ENCODE measurements around the gene NPHS1. TPM values are rescaled to one million over a fixed set of nuclear protein-coding genes. Genes with fewer than 3 reads are reported as not detected.

NPHS1 gene
- total and polyA plus RNA-seq, 2 of the 8 experiments (the other 6 are each of a cell fraction or from before 2014, with no cell fraction given) = 1.3 to 1.4 TPM

- H4K91ac ChIP-seq (replicated peaks; ENCODE audit: insufficient read length, low read length) = no peak overlapping the region
- WGBS, 2 experiments (ENCODE audit: extremely low coverage in 1 of 2, insufficient coverage in 1 of 2, insufficient read length in 1 of 2, insufficient replicate concordance in 2 of 2, low coverage in 1 of 2, low lambda C conversion rate in 2 of 2, missing lambda C conversion rate in 1 of 2) = 75 to 100% methylated on average over 1 to 3 of the region's 3 CpGs
- H2BK5ac ChIP-seq (ENCODE audit: low read depth, low read length) = no peak overlapping the region
- no peak overlapping the region for H2BK20ac ChIP-seq (ENCODE audit: low read length)
- DNase-seq (ENCODE audit: low read depth in 1 of 2, low spot score in 2 of 2) (no peak), FAIRE-seq (no peak)
- H2AK5ac ChIP-seq (ENCODE audit: low read depth, low read length) = no peak overlapping the region
- peaks cover 0 to 3% (median 0%) of the 10 kb centered on the region in 4 experiments; a peak in 2 of 7 replicates for H3K27me3 ChIP-seq (replicated peaks in 1 of 4; ENCODE audit: control insufficient read depth in 3 of 4, extremely low read depth in 1 of 4, insufficient read depth in 3 of 4, low read length in 3 of 4)
- no peak overlapping the region for H2BK120ac ChIP-seq (replicated peaks; ENCODE audit: low read depth, low read length)
- 0 out of 2 replicates have a peak overlapping the region, but pooled peaks have one; percentile 53 for H2BK15ac ChIP-seq (ENCODE audit: low read length)
- no peak overlapping the region for H3K14ac ChIP-seq (ENCODE audit: insufficient read length)
- H3K56ac ChIP-seq (replicated peaks; ENCODE audit: insufficient read length, low read depth, low read length) = no peak overlapping the region
- H4K20me1 ChIP-seq (replicated peaks in 1 of 2; ENCODE audit: control insufficient read depth in 1 of 2, insufficient read depth in 2 of 2, low read length in 2 of 2) = no peaks in the 10 kb centered on the region
- ChIA-PET CTCF (ENCODE audit: partially characterized antibody) (interaction anchor here (0.5 to 2.2 kb wide), 11 partner anchors 10 to 117 kb away, joined by 3 to 13 read pairs (median 5); no protein-coding TSS in a partner anchor), POLR2A (ENCODE audit: partially characterized antibody) (no interaction called here)
- H3K9ac ChIP-seq (replicated peaks in 1 of 4; ENCODE audit: extremely low read depth in 1 of 4, low read depth in 3 of 4, low read length in 3 of 4) = no peak overlapping the region
- no peak overlapping the region for H3K4me2 ChIP-seq (ENCODE audit: insufficient read depth in 1 of 2, low read depth in 2 of 2, low read length in 2 of 2)
- H3K4ac ChIP-seq (replicated peaks; ENCODE audit: insufficient read length, low read depth, low read length) = no peak overlapping the region
- TF ChIP-seq KDM4A (IDR thresholded peaks at IDR 0.05; ENCODE audit: low read depth, low read length, severe bottlenecking) = no peak
- TF ChIP-seq TAF1 (IDR thresholded peaks at IDR 0.05; ENCODE audit: low read depth, low read length) = no peak
- no peak for TF ChIP-seq TAF7 (optimal IDR thresholded peaks at IDR 0.05; ENCODE audit: borderline replicate concordance, low read depth, low read length)
- TF ChIP-seq BACH1 (IDR thresholded peaks at IDR 0.05; ENCODE audit: low read length) = no peak
- TF ChIP-seq E2F6 (IDR thresholded peaks at IDR 0.05) = no peak
- TF ChIP-seq NRF1 (IDR thresholded peaks at IDR 0.05; ENCODE audit: low read depth, low read length) = no peak
- TF ChIP-seq YY1 (IDR thresholded peaks at IDR 0.05; ENCODE audit: low read depth, low read length) = no peak
- no peak for TF ChIP-seq RXRA (IDR thresholded peaks at IDR 0.05; ENCODE audit: insufficient read depth, low read depth, low read length)
- TF ChIP-seq NANOG (IDR thresholded peaks at IDR 0.05; ENCODE audit: insufficient read depth, low read depth, low read length, poor library complexity, severe bottlenecking) = no peak
- TF ChIP-seq CHD1 (IDR thresholded peaks at IDR 0.05; ENCODE audit: low read depth, low read length) = no peak
- no peak for TF ChIP-seq CEBPB (IDR thresholded peaks at IDR 0.05; ENCODE audit: low read depth, low read length)
- no peaks in the 10 kb centered on the region for H3K23me2 ChIP-seq (ENCODE audit: low read depth, low read length)
- H3K79me2 ChIP-seq (ENCODE audit: control insufficient read depth in 1 of 2, insufficient read depth in 2 of 2, low read length in 2 of 2) = no peaks in the 10 kb centered on the region
- H3K27ac ChIP-seq (ENCODE audit: low read depth, low read length) = no peak overlapping the region
- H3K18ac ChIP-seq (ENCODE audit: extremely low read depth, low read length) = no peak overlapping the region
- H3K36me3 ChIP-seq (ENCODE audit: control insufficient read depth in 2 of 4, insufficient read depth in 4 of 4, low read length in 3 of 4) = no peaks in the 10 kb centered on the region
- H3K4me3 ChIP-seq (ENCODE audit: extremely low read depth in 1 of 4, insufficient read depth in 2 of 4, low read depth in 3 of 4, low read length in 4 of 4) = no peak overlapping the region
- no peaks in the 10 kb centered on the region for H3K79me1 ChIP-seq (ENCODE audit: low read depth, low read length)
- no peak overlapping the region for H3K23ac ChIP-seq (ENCODE audit: insufficient read length)
- H2BK12ac ChIP-seq (ENCODE audit: low read depth, low read length) = no peak overlapping the region
- no peak overlapping the region for H2AFZ ChIP-seq (ENCODE audit: low read length)
- H3K9me3 ChIP-seq (ENCODE audit: insufficient read depth in 2 of 2, low read depth in 1 of 2, low read length in 1 of 2) = no peaks in the 10 kb centered on the region
- no peak overlapping the region for H4K8ac ChIP-seq (ENCODE audit: extremely low read depth, insufficient read depth, low read length)
- H3K4me1 ChIP-seq (replicated peaks in 1 of 4; ENCODE audit: control insufficient read depth in 3 of 4, insufficient read depth in 4 of 4, low read length in 3 of 4) = peaks cover 0 to 4% (median 1%) of the 10 kb centered on the region in 4 experiments; a peak in 4 of 7 replicates
- no peak overlapping the region for H4K5ac ChIP-seq (ENCODE audit: insufficient read length, low read depth, low read length)
These were observed 33.9 kb downstream of the NPHS1 start for GRCh38 chr19:35818445-35818844.
